Measurements from ENCODE around the gene FBXO2.

FBXO2 gene

GRCh38 chr1:11654137-11654938 lies at the start of gene FBXO2, which contains the start of gene FBXO44:
Gene FBXO2, minus strand, starts transcription at chr1:11654429. Its CDS starts 89 bp downstream, at chr1:11654340.
Gene FBXO44, plus strand, starts transcription at chr1:11654877. Its CDS starts 959 bp downstream, at chr1:11655836.
- no peak for DNase-seq

- DNase-seq, result no peak
Measured at GRCh38 chr1:11703357-11704193, 49.3 kb upstream of the FBXO2 start.

- DNase-seq, result no peak
Measured at GRCh38 chr1:11701981-11702803, 48.0 kb upstream of the FBXO2 start.

GRCh38 chr1:11701551-11701961 lies 47.3 kb upstream of the FBXO2 start:
- no peak for DNase-seq

- no peak for DNase-seq
Measured at GRCh38 chr1:11700601-11701467, 46.6 kb upstream of the FBXO2 start.

GRCh38 chr1:11697893-11698210 lies 43.6 kb upstream of the FBXO2 start:
- DNase-seq, result no peak

- DNase-seq, result no peak
Measured at GRCh38 chr1:11697188-11697892, 43.1 kb upstream of the FBXO2 start.

- no peak for DNase-seq
Measured at GRCh38 chr1:11695861-11696260, 41.6 kb upstream of the FBXO2 start.

- DNase-seq, result no peak
Measured at GRCh38 chr1:11693917-11694316, 39.7 kb upstream of the FBXO2 start.

- peak; percentile 29 for DNase-seq
Measured at GRCh38 chr1:11693024-11693590, 38.9 kb upstream of the FBXO2 start.

- no peak for DNase-seq
Measured at GRCh38 chr1:11691928-11692711, 37.9 kb upstream of the FBXO2 start.

GRCh38 chr1:11691302-11691914 lies 37.2 kb upstream of the FBXO2 start, which contains the start of gene DRAXIN:
Gene DRAXIN, plus strand, starts transcription at chr1:11691710. Its CDS starts 14,549 bp downstream, at chr1:11706259.
- no peak for DNase-seq

GRCh38 chr1:11690397-11691301 lies 36.4 kb upstream of the FBXO2 start:
- DNase-seq, result no peak

GRCh38 chr1:11688506-11688905 lies 34.3 kb upstream of the FBXO2 start:
- DNase-seq, result no peak

- DNase-seq, result no peak
Measured at GRCh38 chr1:11685210-11685752, 31.1 kb upstream of the FBXO2 start.

GRCh38 chr1:11684070-11684469 lies 29.8 kb upstream of the FBXO2 start:
- DNase-seq, result no peak

- DNase-seq, result no peak
Measured at GRCh38 chr1:11682799-11683198, 28.6 kb upstream of the FBXO2 start.

GRCh38 chr1:11682287-11682771 lies 28.1 kb upstream of the FBXO2 start:
- no peak for DNase-seq
